HG03520 (cell line): ENCODE data around the gene NAPSA.
A peak's percentile ranks its signal among the peaks of the same experiment; 100 is the strongest.

Source experiments
- ATAC-seq: cut with Tn5 transposase; IDR thresholded peaks from one replicate; pipeline ENCODE4 v1.9.1; 2021; ENCODE audit warnings: mild to moderate bottlenecking, moderate library complexity; ENCODE audit not compliant: unreplicated experiment

Gene NAPSA

GRCh38 chr19:50384685-50385535 lies 19.5 kb upstream of the NAPSA start:
- ATAC-seq: no peak

- ATAC-seq: peak; percentile 78
These were observed 18.6 kb upstream of the NAPSA start, which contains the start of gene POLD1 for GRCh38 chr19:50383852-50384684. Gene POLD1, plus strand, starts transcription at chr19:50384347. Its CDS starts 14,505 bp downstream, at chr19:50398852.

- ATAC-seq: no peak
These were observed 17.8 kb upstream of the NAPSA start for GRCh38 chr19:50383001-50383851.

- ATAC-seq: no peak
These were observed 16.7 kb upstream of the NAPSA start for GRCh38 chr19:50381881-50382729.

GRCh38 chr19:50380751-50381151 lies 15.3 kb upstream of the NAPSA start:
- no peak for ATAC-seq

- ATAC-seq: no peak
These were observed 14.7 kb upstream of the NAPSA start for GRCh38 chr19:50380137-50380536.

GRCh38 chr19:50379602-50380001 lies 14.2 kb upstream of the NAPSA start:
- ATAC-seq: no peak

- no peak for ATAC-seq
These were observed 13.4 kb upstream of the NAPSA start for GRCh38 chr19:50378863-50379236.

GRCh38 chr19:50378169-50378862 lies 12.9 kb upstream of the NAPSA start:
- no peak for ATAC-seq

GRCh38 chr19:50377517-50377916 lies 12.1 kb upstream of the NAPSA start:
- no peak for ATAC-seq

GRCh38 chr19:50377051-50377461 lies 11.6 kb upstream of the NAPSA start:
- no peak for ATAC-seq

- peak; percentile 78 for ATAC-seq
These were observed 11.0 kb upstream of the NAPSA start, which contains the start of gene NR1H2 for GRCh38 chr19:50376166-50377050. Gene NR1H2, plus strand, starts transcription at chr19:50376457. Its CDS starts 1,149 bp downstream, at chr19:50377606.

- ATAC-seq: no peak
These were observed 6.6 kb upstream of the NAPSA start for GRCh38 chr19:50371914-50372475.

- ATAC-seq: no peak
These were observed 3.5 kb upstream of the NAPSA start for GRCh38 chr19:50368649-50369570.

GRCh38 chr19:50362656-50363424 lies 2.6 kb downstream of the NAPSA start:
- ATAC-seq: no peak

- ATAC-seq: no peak
These were observed 3.4 kb downstream of the NAPSA start for GRCh38 chr19:50362030-50362412.
